DND-41 (cell line): ENCODE measurements around the gene WNT10A.

ENCODE experiments used
- ATAC-seq: fragments of 200-7000 bp; cut with Tn5 transposase; 3 replicates; pipeline ENCODE4 v1.9.1; 2021; ENCODE audit warnings: low read depth; ENCODE audit not compliant: insufficient read depth
- DNase-seq: peaks from one replicate; pipeline ENCODE4 v3.0.0-alpha.2; 2020
- H2AFZ ChIP-seq: 2 replicates; pipeline ENCODE4 v1.6.0; 2012; ENCODE audit warnings: low read depth, low read length
- H3K27ac ChIP-seq: 2 replicates; pipeline ENCODE4 v1.5.1; 2012; ENCODE audit warnings: low read length, inconsistent platforms
- H3K27me3 ChIP-seq: fragments of 200-600 bp; sonication (generic); 2 replicates; pipeline ENCODE4 v1.6.0; 2012; ENCODE audit warnings: low read length, mild to moderate bottlenecking, inconsistent platforms; ENCODE audit not compliant: insufficient read depth, poor library complexity
- H3K36me3 ChIP-seq: 2 replicates; pipeline ENCODE4 v1.5.1; 2012; ENCODE audit warnings: low read length, inconsistent platforms; ENCODE audit not compliant: insufficient read depth
- H3K4me1 ChIP-seq: 2 replicates; pipeline ENCODE4 v1.5.1; 2012; ENCODE audit warnings: mild to moderate bottlenecking, low read length; ENCODE audit not compliant: insufficient read depth
- H3K4me2 ChIP-seq: 2 replicates; pipeline ENCODE4 v1.6.0; 2012; ENCODE audit warnings: mild to moderate bottlenecking, moderate library complexity, low read length, inconsistent platforms; ENCODE audit not compliant: insufficient read depth
- H3K4me3 ChIP-seq, 2 experiments: fragments of 200-600 bp in 1 of 2; shearing (Covaris generic) in 1 of 2; 2 replicates each; pipeline ENCODE4 v1.5.1; 2012 to 2016; ENCODE audit warnings: inconsistent platforms in 2 of 2, low read length in 2 of 2, mild to moderate bottlenecking in 2 of 2, low read depth in 1 of 2, moderate library complexity in 1 of 2
- H3K79me2 ChIP-seq: 2 replicates; pipeline ENCODE4 v1.6.0; 2012; ENCODE audit warnings: low read length, inconsistent platforms; ENCODE audit not compliant: insufficient read depth
- H3K9ac ChIP-seq: 2 replicates; pipeline ENCODE4 v1.6.0; 2012; ENCODE audit warnings: low read depth, mild to moderate bottlenecking, inconsistent platforms, low read length, moderate library complexity
- H3K9me3 ChIP-seq: 2 replicates; pipeline ENCODE4 v1.5.1; 2012; ENCODE audit warnings: low read length, moderate library complexity, mild to moderate bottlenecking, inconsistent platforms; ENCODE audit not compliant: insufficient read depth, severe bottlenecking
- H4K20me1 ChIP-seq: 2 replicates; pipeline ENCODE4 v1.6.0; 2012; ENCODE audit warnings: low read length; ENCODE audit not compliant: insufficient read depth
- EZH2 ChIP-seq: IDR thresholded peaks from 3 replicates; pipeline ENCODE4 v1.6.1; 2012; ENCODE audit warnings: borderline replicate concordance, low read depth, mild to moderate bottlenecking, moderate library complexity, low read length, inconsistent platforms; ENCODE audit not compliant: severe bottlenecking
- TF ChIP-seq, protein P1 (sequence below): IDR thresholded peaks from 2 replicates; pipeline ENCODE4 v1.5.1; 2012; ENCODE audit warnings: borderline replicate concordance, low read length, moderate library complexity, mild to moderate bottlenecking; ENCODE audit not compliant: poor library complexity, severe bottlenecking; ENCODE audit errors: extremely low read depth

The WNT10A gene

DNA sequence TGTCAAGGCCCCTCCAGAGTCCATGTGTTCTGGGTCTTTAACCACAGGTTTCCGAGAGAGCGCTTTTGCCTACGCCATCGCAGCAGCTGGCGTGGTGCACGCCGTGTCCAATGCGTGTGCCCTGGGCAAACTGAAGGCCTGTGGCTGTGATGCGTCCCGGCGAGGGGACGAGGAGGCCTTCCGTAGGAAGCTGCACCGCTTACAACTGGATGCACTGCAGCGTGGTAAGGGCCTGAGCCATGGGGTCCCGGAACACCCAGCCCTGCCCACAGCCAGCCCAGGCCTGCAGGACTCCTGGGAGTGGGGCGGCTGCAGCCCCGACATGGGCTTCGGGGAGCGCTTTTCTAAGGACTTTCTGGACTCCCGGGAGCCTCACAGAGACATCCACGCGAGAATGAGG is 9.3 kb downstream of the WNT10A start:
- no peaks in the 10 kb centered on the region for H3K79me2 ChIP-seq
- DNase-seq, result no peak
- no peaks in the 10 kb centered on the region for H3K9me3 ChIP-seq
- H3K4me1 ChIP-seq, result peaks cover 22% of the 10 kb centered on the region
- H3K9ac ChIP-seq, result no peak overlapping the region
- peaks cover 24% of the 10 kb centered on the region for H3K27me3 ChIP-seq
- H3K27ac ChIP-seq, result no peak overlapping the region
- TF ChIP-seq EZH2, result no peak
- TF ChIP-seq, protein P1, sequence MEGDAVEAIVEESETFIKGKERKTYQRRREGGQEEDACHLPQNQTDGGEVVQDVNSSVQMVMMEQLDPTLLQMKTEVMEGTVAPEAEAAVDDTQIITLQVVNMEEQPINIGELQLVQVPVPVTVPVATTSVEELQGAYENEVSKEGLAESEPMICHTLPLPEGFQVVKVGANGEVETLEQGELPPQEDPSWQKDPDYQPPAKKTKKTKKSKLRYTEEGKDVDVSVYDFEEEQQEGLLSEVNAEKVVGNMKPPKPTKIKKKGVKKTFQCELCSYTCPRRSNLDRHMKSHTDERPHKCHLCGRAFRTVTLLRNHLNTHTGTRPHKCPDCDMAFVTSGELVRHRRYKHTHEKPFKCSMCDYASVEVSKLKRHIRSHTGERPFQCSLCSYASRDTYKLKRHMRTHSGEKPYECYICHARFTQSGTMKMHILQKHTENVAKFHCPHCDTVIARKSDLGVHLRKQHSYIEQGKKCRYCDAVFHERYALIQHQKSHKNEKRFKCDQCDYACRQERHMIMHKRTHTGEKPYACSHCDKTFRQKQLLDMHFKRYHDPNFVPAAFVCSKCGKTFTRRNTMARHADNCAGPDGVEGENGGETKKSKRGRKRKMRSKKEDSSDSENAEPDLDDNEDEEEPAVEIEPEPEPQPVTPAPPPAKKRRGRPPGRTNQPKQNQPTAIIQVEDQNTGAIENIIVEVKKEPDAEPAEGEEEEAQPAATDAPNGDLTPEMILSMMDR, result no peak
- H3K4me3 ChIP-seq, result no peak overlapping the region
- H3K4me2 ChIP-seq, result no peak overlapping the region
- H2AFZ ChIP-seq, result no peak overlapping the region
- H4K20me1 ChIP-seq, result peaks cover 20% of the 10 kb centered on the region
- no peak for ATAC-seq
- no peaks in the 10 kb centered on the region for H3K36me3 ChIP-seq

DNA sequence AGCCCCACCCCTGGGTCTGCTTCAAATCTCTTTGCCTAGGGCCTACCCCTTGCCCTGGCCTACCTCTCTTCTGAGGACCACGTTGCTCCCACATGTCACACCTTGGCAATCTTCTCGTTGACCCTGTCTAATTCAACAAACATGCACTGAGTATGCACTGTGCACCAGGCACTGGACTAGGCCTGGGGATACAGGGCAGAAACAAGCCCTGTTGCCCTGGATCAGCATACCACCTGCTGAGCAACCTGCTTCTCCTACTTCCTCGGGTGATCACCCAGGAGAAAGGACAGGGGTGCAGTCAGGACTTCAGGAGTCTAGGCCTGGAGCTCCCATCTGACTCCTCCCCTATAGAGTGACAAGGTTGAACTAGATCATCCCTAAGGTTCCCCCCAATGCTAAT is 9.7 kb downstream of the WNT10A start:
- ATAC-seq (no peak), DNase-seq (no peak)
- H3K27ac ChIP-seq, result no peak overlapping the region
- H3K27me3 ChIP-seq, result peaks cover 29% of the 10 kb centered on the region
- no peak overlapping the region for H3K9ac ChIP-seq
- H3K4me2 ChIP-seq, result no peak overlapping the region
- H3K36me3 ChIP-seq, result no peaks in the 10 kb centered on the region
- H3K9me3 ChIP-seq, result no peaks in the 10 kb centered on the region
- no peak overlapping the region for H2AFZ ChIP-seq
- no peaks in the 10 kb centered on the region for H3K79me2 ChIP-seq
- TF ChIP-seq, protein P1, result no peak
- TF ChIP-seq EZH2, result no peak
- no peak overlapping the region for H3K4me3 ChIP-seq
- peaks cover 22% of the 10 kb centered on the region for H3K4me1 ChIP-seq
- peaks cover 23% of the 10 kb centered on the region for H4K20me1 ChIP-seq

DNA sequence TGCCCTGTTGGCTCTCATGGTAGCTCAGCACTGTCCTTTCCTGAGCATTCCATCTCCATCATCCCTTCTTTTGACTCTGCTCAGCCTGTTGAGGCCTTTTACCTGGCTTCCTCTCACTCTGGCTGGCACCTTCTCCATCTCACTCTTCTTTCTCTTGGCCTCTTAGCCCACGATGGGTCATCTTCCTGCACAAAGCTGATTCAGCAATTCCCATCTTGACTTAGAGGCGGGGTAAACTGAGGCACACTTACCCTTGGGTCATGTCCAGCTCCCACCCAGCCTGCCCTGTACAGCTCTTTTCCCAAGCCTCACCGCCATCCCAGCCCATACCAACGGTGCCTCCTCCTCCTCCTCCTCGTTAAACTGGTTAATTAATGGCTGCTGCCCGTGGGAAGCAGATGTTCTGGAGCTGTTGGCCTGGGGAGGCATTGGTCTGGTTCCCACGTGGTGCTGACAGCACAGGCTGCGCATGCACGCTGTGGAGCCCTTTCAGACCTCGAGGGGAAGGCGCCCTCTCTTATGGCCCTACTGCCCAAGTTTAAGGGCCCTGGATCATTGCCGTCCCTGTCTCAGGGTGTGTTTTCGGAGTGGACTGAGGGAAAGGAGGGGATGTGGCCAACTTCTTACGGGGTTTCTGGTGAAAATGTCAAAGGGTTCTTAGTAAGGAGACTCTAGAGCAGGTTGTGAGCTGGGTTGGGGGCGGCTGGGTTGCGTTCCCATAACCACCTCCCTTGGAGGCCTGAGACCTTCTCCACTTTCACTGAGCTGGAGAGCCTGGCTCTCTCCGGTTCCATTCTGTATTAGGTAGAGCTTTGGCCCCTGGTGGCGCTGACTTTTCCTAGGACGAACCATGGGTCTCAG is 10.9 kb downstream of the WNT10A start:
- Histone ChIP-seq H4K20me1 (peaks cover 30% of the 10 kb centered on the region), H3K27me3 (peaks cover 39% of the 10 kb centered on the region), H3K27ac (no peak overlapping the region), H3K79me2 (no peaks in the 10 kb centered on the region), H2AFZ (no peak overlapping the region), H3K4me1 (peaks cover 26% of the 10 kb centered on the region), H3K9me3 (no peaks in the 10 kb centered on the region), H3K4me3 (no peak overlapping the region), H3K9ac (no peak overlapping the region), H3K4me2 (no peak overlapping the region), H3K36me3 (no peaks in the 10 kb centered on the region)
- no peak for ATAC-seq
- no peak for TF ChIP-seq EZH2
- TF ChIP-seq, protein P1, result no peak
- DNase-seq, result no peak
